Glutamatergic neuron (in vitro differentiated cells): Measurements from ENCODE around the gene STRBP. TPM values are rescaled to one million over a fixed set of nuclear protein-coding genes. Genes with fewer than 3 reads are reported as not detected.

ENCODE experiments used
- DNase-seq: peaks from one replicate; pipeline ENCODE4 v3.0.0; 2022
- H3K27ac Mint-ChIP-seq: one replicate; pipeline ENCODE4 v1.8.0; 2020; ENCODE audit warnings: mild to moderate bottlenecking, mixed read lengths, inconsistent platforms; ENCODE audit not compliant: unreplicated experiment
- H3K27me3 Mint-ChIP-seq: one replicate; pipeline ENCODE4 v1.8.0; 2020; ENCODE audit warnings: mild to moderate bottlenecking, moderate library complexity, mixed read lengths, inconsistent platforms; ENCODE audit not compliant: unreplicated experiment
- H3K36me3 Mint-ChIP-seq: one replicate; pipeline ENCODE4 v1.8.0; 2020; ENCODE audit warnings: mild to moderate bottlenecking, mixed read lengths, inconsistent platforms; ENCODE audit not compliant: unreplicated experiment
- H3K4me1 Mint-ChIP-seq: one replicate; pipeline ENCODE4 v1.8.0; 2020; ENCODE audit warnings: mild to moderate bottlenecking, low read depth, mixed read lengths, inconsistent platforms; ENCODE audit not compliant: unreplicated experiment
- H3K4me3 Mint-ChIP-seq: one replicate; pipeline ENCODE4 v1.8.0; 2020; ENCODE audit warnings: mild to moderate bottlenecking, mixed read lengths, inconsistent platforms; ENCODE audit not compliant: unreplicated experiment
- H3K9me3 Mint-ChIP-seq: one replicate; pipeline ENCODE4 v1.8.0; 2020; ENCODE audit warnings: mild to moderate bottlenecking, moderate library complexity, mixed read lengths, inconsistent platforms; ENCODE audit not compliant: unreplicated experiment
- CTCF ChIP-seq: fragments of 200-600 bp; sonication (generic); IDR thresholded peaks from one replicate; pipeline ENCODE4 v1.5.0; 2021; ENCODE audit not compliant: partially characterized antibody, unreplicated experiment
- total RNA-seq: library from RNA; stranded (reverse); fragmentation: NEBNext Ultra II Directional; extraction: Animal tissue kit (Norgen Biotek cat#: 25700); gene quantifications from one replicate; pipeline ENCODE4 v1.2.1, GENCODE V29; 2021; ENCODE audit not compliant: unreplicated experiment

Gene STRBP
- total RNA-seq, 1 donor from 2014 or later, result 111 TPM

- TF ChIP-seq CTCF, result no peak
- Mint-ChIP-seq H3K36me3 (no peaks in the 10 kb centered on the region), H3K9me3 (peaks cover 6% of the 10 kb centered on the region), H3K4me3 (peak overlapping the region; percentile 68), H3K27ac (peak overlapping the region; percentile 77), H3K27me3 (peaks cover 4% of the 10 kb centered on the region), H3K4me1 (peaks cover 38% of the 10 kb centered on the region)
- DNase-seq, result peak; percentile 47
Measured at GRCh38 chr9:123267481-123268198, 746 bp downstream of the STRBP start.

- Mint-ChIP-seq H3K9me3 (peaks cover 6% of the 10 kb centered on the region), H3K27me3 (peaks cover 4% of the 10 kb centered on the region), H3K4me3 (peak overlapping the region; percentile 68), H3K36me3 (no peaks in the 10 kb centered on the region), H3K27ac (peak overlapping the region; percentile 25), H3K4me1 (peaks cover 38% of the 10 kb centered on the region)
- no peak for TF ChIP-seq CTCF
- no peak for DNase-seq
Measured at GRCh38 chr9:123266655-123267399, 1.6 kb downstream of the STRBP start.

GRCh38 chr9:123265833-123266232 is 2.6 kb downstream of the STRBP start:
- no peaks in the 10 kb centered on the region for H3K36me3 Mint-ChIP-seq
- H3K4me3 Mint-ChIP-seq, result peak overlapping the region; percentile 68
- H3K27ac Mint-ChIP-seq, result peak overlapping the region; percentile 88
- peaks cover 38% of the 10 kb centered on the region for H3K4me1 Mint-ChIP-seq
- peak; percentile 24 for DNase-seq
- H3K27me3 Mint-ChIP-seq, result peaks cover 2% of the 10 kb centered on the region
- peaks cover 6% of the 10 kb centered on the region for H3K9me3 Mint-ChIP-seq
- no peak for TF ChIP-seq CTCF

- H3K27me3 Mint-ChIP-seq, result peaks cover 2% of the 10 kb centered on the region
- no peaks in the 10 kb centered on the region for H3K36me3 Mint-ChIP-seq
- no peak overlapping the region for H3K27ac Mint-ChIP-seq
- H3K4me1 Mint-ChIP-seq, result peaks cover 33% of the 10 kb centered on the region
- peaks cover 6% of the 10 kb centered on the region for H3K9me3 Mint-ChIP-seq
- H3K4me3 Mint-ChIP-seq, result no peak overlapping the region
- no peak for TF ChIP-seq CTCF
- no peak for DNase-seq
Measured at GRCh38 chr9:123263227-123263626, 5.2 kb downstream of the STRBP start.

- Mint-ChIP-seq H3K4me1 (peaks cover 33% of the 10 kb centered on the region), H3K27me3 (peaks cover 2% of the 10 kb centered on the region), H3K27ac (no peak overlapping the region), H3K4me3 (no peak overlapping the region), H3K9me3 (peaks cover 7% of the 10 kb centered on the region), H3K36me3 (no peaks in the 10 kb centered on the region)
- TF ChIP-seq CTCF, result no peak
- no peak for DNase-seq
Measured at GRCh38 chr9:123262338-123262737, 6.0 kb downstream of the STRBP start.
